GM21717 (cell line): ENCODE data around the gene CYB561D2.

Experiments used
- ATAC-seq: cut with Tn5 transposase; IDR thresholded peaks from one replicate; pipeline ENCODE4 v1.9.1; 2021; ENCODE audit warnings: mild to moderate bottlenecking, moderate library complexity; ENCODE audit not compliant: unreplicated experiment

Gene CYB561D2

DNA sequence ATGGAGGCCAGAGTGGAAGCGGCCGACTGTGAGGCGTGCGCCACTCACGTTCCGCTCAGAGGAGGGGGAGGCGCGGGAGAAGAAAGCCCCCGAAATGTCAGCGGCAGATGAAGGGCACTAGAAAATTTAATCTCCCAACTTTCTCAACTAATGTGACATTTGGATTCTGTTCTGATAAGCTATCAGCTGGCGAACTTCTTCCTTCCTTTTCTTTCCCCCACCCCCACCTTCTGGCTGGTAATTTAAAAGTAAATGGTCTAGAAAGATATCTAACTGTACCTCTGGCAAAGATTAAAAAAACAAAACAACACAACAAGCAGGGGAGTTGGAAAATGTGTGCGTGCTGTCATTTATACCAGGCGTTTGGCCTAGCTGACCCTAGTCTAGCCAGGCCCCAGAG, 35.1 kb downstream of the CYB561D2 start:
- ATAC-seq, result no peak

DNA sequence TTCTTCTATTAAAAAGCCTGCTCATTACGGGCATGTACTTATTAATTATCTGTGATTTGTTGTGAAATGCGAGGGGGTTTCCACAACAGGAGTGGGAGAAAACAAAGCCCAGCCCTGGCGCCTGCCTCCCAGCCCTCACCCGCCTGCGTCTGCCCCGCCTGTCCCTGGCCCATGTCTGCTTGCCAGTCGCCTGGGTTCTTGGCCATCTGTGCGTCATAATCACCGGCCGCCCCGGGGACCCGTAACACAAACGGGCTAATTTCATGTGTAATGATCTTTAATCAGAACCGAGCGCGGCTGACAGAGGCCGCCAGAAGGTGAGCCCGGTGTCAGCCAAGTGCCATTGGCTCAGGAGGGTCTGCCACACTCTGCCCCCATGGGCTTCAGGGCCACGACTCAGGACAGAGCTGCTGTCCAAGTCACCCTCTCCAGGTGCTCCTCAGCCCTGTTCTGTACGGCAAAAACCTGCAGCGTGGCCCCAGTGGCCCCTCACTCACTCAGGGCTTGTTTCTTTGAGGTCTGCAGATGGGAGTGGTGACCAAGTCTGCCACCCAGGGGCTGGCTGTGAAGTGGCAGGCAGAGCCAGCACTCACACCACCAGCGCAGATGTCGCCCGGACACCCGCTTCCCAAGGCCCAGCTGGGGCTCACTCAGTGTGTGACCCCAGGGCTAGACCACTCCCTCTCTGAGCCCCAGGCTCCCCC, 37.5 kb downstream of the CYB561D2 start:
- no peak for ATAC-seq

- ATAC-seq, result no peak
Observed at GRCh38 chr3:50388720-50389413, 38.2 kb downstream of the CYB561D2 start.

- no peak for ATAC-seq
Observed at GRCh38 chr3:50389414-50389767, 38.7 kb downstream of the CYB561D2 start.

GRCh38 chr3:50390508-50391224, 40.0 kb downstream of the CYB561D2 start:
- ATAC-seq, result no peak

- ATAC-seq, result no peak
Observed at GRCh38 chr3:50392101-50392715, 41.5 kb downstream of the CYB561D2 start.

DNA sequence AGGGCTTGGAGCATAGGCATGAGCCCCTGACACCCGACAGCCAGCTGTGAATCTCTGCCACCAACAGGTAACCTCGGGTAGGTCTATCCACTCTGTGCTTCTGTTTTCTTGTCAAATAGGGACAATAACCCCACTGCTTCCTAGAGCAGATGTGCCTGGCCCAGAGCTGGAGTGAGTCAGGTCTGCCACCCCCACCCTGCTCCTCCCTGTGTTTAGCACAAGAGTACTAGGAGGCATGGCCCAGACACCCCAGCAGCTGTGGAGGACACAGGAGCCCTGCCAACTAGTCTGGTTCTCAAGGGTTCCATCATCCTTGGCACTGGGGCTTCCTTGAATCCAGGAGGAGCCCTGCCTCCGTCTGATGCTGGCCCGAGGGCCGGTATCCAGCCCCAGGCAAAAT, 42.4 kb downstream of the CYB561D2 start:
- no peak for ATAC-seq

DNA sequence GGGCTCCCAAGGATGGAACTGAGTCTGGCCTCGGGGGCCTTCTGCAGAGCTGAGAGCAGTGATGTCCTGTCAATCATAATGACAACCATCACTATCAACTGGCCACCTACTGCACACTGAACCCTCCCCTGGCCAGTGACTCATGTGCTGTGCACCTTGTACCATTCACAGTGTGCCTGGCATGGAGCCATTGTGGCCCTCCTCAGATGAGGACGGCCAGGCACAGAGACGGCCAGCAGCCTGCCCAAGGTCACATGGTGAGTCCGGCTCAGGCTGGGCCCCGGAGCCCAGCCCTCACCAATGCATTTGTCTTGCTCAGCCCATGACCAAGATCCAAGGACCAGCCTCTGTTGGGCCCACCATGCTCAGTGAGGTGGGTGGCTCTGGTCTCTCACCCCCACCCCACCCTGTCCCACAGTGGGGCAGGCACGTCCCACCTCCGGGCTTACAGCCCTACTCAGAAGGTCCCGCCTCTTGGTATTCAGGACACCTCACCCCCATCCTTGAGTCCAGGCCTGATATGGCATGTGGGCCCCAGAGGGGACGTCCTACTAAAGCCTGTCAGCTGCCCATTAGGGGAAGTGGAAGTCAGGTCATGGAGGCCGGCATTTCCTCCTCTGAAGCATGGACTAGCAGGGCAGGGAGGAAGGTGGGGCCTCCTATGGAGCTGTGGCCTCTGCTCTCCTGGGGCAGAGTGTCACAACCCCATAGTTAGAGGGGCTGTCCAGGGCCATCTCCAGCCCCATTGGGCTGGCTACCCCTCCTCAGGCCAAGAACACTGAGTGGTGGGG, 44.6 kb downstream of the CYB561D2 start:
- ATAC-seq, result no peak

DNA sequence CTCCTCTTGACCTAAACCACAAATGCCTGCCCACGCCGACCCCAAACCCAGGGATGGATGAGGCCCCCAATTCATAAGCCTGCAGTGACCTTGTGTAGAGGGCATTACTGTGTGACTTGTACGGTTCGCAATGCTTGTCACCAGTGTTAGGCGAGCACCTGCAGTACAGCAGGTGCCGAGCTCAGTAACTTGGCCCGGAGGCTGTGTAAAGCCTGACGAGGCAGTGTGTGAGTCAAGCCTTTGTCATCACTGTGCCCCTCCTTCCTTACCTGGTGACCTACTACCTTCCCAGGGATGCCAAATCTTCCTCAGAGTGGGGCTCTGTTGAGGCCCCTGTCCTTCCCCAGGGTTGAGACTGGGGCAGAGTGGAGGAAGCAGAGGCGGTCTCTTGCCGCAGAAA, 45.8 kb downstream of the CYB561D2 start:
- no peak for ATAC-seq

DNA sequence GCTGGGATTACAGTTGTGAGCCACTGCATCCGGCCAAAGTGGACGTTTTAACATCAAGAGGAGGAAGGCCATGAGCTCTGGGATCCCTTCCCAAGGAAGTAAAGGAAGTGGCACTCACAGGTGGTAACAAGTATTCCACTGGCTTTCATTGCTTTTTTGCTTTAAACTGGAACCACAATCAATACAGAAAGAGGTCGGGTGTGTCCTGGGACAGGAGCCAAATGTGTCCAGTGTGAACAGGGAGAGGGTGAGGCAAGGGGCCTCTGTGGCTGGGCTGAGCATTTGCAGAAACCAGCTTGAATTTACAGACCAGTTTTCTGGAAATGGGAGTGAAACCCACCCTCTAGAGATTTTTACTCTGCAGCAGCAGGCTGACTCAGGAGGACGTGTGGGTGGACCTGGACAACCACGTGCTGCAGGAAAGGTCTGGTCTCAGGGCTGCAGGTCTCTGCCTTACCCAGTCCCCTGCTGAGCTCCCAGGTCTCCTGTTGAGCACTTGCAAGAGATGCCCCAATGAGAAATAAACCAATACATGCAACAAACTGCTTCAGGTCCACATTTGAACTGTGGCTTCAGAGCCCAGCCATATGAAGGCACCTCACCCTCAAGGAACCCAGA, 51.4 kb downstream of the CYB561D2 start:
- ATAC-seq, result no peak
